Fibroblast of the conjunctiva (primary cell): ENCODE measurements around the gene SERPING1.
A peak's percentile ranks its signal among the peaks of the same experiment; 100 is the strongest.

Source experiments
- DNase-seq: peaks from one replicate; pipeline ENCODE4 v3.0.0-alpha.2; 2010; ENCODE audit warnings: low read depth

The SERPING1 gene

GRCh38 chr11:57597461-57597915 is at the start of gene SERPING1:
SERPING1 (plus strand) TSS chr11:57597685; CDS start chr11:57598271, 586 bp downstream.
- peak; percentile 31 for DNase-seq

DNA sequence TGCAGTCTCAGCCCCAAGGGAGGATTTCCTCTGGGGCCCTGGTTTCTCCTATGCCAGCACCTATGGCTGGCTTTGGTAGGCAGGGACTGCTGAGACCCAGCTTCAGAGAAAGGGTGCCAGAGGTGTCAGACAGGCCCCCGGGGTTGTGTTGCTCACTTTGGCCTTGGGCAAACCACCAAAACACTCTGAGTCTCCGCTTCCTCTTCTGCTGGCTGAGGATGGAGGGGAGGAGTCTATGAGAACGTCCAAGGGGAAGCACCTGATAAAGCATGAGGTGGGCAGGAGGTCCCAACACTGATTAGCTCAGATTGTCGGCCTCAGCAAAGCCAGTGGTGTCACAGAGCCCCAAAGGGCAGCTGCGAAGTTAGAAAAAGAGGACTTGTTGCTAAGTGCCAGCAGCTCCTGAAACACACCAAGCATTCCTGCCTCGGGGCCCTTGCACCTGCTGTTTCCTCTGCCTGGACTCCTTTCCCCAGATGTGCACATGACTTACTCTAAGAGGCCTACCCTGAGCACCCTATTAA is 49.6 kb upstream of the SERPING1 start:
- DNase-seq, result no peak

DNA sequence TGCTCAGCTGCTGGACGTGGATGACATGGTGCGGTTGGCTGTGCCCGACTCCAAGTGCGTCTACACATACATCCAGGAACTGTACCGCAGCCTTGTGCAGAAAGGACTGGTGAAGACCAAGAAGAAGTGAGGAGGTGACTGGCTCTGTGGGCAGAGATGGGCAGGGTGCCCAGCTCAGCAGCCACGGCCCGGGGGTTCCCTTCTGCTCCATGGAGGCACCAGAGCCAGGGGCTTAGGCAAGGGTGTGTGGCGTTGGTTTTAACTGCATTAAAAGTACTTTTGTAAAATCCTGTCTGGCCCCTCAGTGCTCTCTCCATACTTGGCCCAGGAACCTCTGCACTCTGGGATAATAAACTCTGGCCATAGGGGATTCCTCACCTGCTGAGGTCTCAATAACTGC is 47.5 kb upstream of the SERPING1 start:
- DNase-seq, result no peak

DNA sequence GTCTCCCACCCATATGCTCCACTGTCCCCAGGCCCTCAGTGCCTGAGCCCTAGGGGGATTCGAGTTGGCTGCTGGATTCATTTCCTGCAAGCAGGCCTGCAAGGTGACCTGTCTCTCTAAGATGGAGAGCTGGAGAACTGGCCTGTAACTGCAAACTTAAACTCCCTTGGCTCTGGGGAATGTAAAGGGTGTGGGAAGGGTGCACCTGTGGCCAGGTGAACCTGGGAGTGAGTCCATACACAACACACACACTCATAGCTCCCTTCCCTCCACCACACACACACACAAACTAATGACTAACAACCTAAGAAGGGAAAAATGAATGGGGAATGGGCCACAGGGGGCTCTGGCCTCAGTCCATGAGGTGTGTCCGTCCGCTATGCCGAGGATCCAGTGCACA is 45.5 kb upstream of the SERPING1 start:
- DNase-seq, result no peak

- DNase-seq, result no peak
These were observed 45.0 kb upstream of the SERPING1 start for GRCh38 chr11:57552479-57552878.

DNA sequence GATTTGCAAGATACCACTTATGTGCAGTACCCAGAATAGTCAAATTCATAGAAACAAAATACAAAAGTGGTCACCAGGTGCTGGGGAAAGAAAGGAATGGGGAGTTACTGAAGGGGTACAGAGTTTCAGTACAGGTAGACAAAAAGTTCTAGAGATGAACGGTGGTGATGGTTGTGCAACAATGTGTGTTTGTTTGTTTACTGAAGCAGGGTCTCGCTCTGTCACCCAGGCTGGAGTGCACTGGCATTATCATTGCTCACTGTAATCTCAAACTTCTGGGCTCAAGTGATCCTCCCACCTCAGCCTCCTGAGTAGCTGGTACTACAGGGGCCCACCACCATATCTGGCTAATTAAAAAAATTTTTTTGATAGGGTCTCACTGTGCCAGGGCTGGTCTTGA is 42.1 kb upstream of the SERPING1 start:
- DNase-seq, result no peak

- DNase-seq, result no peak
These were observed 41.4 kb upstream of the SERPING1 start for GRCh38 chr11:57556041-57556440.

- no peak for DNase-seq
These were observed 37.3 kb upstream of the SERPING1 start for GRCh38 chr11:57560146-57560545.

GRCh38 chr11:57562596-57562995 is 34.9 kb upstream of the SERPING1 start:
- no peak for DNase-seq

DNA sequence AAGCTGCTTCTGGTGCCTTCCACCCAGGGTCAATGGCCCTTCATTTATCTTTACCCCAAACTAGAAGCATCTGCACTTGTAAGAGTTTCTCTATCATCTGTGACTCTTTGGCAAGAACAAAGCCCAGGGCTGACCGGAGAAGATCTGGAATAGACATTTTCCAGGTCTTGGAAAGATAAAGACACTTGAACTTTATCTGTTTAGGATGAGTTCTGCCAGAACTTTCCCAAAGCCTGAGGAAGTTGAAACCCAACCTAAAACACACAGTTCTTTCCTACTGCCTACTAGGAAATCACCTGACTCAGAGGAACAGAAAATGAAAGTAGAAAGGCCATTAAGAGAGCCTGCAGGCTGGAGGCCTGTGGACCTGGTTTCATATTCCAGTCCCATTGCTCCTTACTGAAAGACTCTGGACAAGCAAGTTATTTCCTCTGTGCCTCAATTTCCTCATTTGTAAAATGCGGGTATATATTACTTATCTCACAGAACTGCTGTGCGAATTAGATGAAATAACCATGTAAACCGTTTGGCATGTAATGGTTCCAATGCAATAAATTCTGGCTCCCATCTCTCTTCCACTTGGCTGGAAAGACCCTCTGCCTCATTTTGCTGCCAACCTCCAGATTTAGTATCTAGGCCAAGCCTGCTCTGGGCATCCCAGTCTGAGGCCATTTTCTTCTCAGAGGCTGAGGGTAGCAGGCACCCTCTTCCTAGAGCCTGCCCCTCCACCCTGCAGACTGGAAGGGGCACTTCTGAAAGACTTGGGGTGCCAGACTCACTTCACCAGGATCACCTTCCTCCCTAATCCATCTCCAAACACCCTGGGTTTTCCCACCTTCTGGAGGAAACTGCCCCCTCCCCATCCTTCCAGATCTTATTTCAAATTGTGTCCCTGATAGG is 31.2 kb upstream of the SERPING1 start:
- peak; percentile 34 for DNase-seq

- no peak for DNase-seq
These were observed 30.5 kb upstream of the SERPING1 start for GRCh38 chr11:57566905-57567514.

DNA sequence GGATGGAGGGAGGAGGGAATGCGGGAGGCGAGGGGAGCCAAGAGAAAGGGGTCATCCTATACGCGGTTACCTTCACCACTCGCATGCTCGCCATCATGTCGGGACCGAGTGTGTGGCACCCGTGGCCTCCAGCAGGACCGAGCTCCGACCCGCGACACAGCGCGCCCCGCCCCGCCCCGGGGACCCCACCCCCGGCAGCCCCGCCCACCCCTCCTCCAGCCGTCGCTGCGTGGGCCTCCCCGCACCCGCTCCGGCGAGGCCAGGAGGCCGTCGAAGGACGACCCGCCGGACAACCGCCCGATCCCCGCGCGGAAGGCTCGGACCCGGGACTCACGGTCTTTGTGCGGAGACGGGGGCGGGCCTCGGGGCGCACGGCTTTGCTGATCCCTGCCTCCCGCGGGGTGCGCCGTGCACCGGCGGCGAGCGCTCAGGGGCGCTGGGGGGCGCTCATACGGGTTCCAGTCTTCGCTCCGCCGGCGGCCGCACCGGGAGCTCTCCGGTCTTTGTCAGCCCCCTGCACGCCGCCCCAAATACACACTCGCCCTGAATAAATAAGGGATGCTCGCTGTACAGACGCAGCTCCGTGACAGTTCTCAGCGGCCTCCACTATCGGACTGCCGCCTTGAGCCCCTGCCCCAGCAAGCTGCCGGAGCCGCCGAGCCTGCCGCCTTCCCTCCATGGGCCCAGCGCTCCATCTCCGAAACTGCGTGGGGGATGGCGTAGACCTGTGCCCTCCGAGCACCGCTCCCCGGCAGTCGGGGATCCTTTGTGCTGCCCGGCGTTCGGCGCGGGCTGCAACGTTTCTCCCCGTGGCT is 29.8 kb upstream of the SERPING1 start, which contains the start of gene UBE2L6:
TSS of gene UBE2L6 (minus strand) at position 158 of the 815 bp plus-strand sequence. CDS start at position 97, 61 bp downstream.
- no peak for DNase-seq

GRCh38 chr11:57568330-57568766 is 29.1 kb upstream of the SERPING1 start:
- DNase-seq, result peak; percentile 62

- no peak for DNase-seq
These were observed 25.9 kb upstream of the SERPING1 start for GRCh38 chr11:57571606-57572005.

DNA sequence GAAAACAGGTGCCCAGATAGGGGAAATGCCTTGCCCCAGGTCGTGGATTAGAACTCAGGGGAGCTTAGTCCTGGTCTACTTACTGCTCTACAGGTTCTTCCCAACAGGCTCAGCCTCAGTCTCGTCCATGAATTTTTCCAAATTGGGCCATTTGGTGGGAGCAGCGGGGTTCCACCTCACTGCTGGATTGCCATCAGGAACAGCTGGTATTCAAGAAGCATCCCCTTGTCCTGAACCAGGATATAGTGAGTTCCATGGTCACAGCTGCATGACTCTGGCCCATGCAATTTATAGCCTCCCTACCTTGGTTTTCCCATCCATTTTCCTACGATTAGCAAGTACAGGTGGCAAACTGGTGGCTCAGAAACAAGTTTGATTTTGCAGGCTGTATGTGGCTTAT is 23.4 kb upstream of the SERPING1 start:
- DNase-seq, result no peak

GRCh38 chr11:57584341-57584740 is 13.1 kb upstream of the SERPING1 start:
- no peak for DNase-seq

DNA sequence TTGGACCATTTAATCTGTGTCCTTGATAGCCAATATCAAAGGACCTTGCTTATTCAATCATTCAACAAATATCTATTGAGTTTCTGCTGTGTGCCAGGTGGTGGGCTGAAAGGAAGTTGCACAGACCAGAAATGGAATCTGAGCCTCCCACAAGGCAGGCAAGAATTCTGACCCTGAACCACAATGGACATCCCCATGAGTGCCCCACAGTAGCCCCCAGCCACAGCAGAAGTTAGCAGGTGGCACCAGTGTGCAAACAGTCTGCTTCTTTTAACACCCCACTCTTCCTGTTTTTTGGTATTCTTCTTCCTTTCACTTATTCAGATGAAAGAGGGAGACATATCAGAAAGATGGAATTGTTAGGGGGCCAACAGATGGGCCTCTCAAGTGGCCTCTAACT is 12.2 kb upstream of the SERPING1 start:
- no peak for DNase-seq

- DNase-seq, result no peak
These were observed 10.7 kb upstream of the SERPING1 start for GRCh38 chr11:57586711-57587245.

- no peak for DNase-seq
These were observed 9.3 kb upstream of the SERPING1 start for GRCh38 chr11:57588046-57588710.

DNA sequence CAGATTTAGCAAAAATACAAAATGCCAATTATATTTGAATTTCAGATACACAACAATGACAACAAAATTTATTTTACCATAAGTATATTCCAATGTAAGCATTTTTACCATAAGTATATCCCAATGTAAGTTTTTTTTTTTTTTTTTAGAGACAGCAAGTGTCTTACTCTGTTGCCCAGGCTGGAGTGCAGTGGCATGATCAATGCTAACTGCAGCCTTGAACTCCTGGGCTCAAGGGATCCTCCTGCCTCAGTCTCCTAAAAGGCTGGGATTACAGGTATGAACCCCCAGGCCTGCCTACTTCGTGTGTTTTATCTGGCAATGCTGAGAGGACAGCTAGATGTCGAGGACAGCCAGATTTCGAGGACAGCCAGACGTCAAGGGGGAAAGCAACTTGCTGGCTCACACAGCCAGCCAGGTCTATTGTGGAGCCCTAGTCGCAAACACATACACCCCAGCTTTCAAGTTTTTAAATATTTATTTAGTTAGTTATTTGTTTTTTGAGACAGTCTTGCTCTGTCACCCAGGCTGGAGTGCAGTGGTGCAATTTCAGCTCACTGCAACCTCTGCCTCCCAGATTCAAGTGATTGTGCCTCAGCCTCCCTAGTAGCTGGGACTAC is 1.1 kb upstream of the SERPING1 start:
- DNase-seq, result no peak
